ENCODE results near the gene PDCL2. TPM values are rescaled to one million over a fixed set of nuclear protein-coding genes. Genes with fewer than 3 reads are reported as not detected.
A peak's percentile ranks its signal among the peaks of the same experiment; 100 is the strongest.

Gene PDCL2
- not detected for total RNA-seq
- long read RNA-seq: 0 reads

- Histone ChIP-seq H3K27ac (replicated peaks) (no peak within 1 kb of the TSS), H3K4me1 (no peaks in the 10 kb centered on the region), H3K4me3 (no peak within 1 kb of the TSS), H3K36me3 (no peaks in the 10 kb centered on the region), H3K9me3 (replicated peaks) (peaks cover 19% of the 10 kb centered on the region), H3K27me3 (ENCODE audit: low read depth) (no peaks in the 10 kb centered on the region)
- intact Hi-C loops (cut with micrococcal nuclease): no loop called here
- no peak for TF ChIP-seq CTCF (IDR thresholded peaks at IDR 0.05; ENCODE audit: borderline replicate concordance)
- DNase-seq: no peak
Measured at GRCh38 chr4:55592014-55592413, at the start of gene PDCL2. PDCL2 (minus strand) TSS chr4:55592245; CDS start chr4:55592109, 136 bp downstream.

GRCh38 chr4:55637272-55637820 lies 45.3 kb upstream of the PDCL2 start:
- TF ChIP-seq CTCF (IDR thresholded peaks at IDR 0.05; ENCODE audit: borderline replicate concordance): no peak
- H3K27me3 ChIP-seq (ENCODE audit: low read depth): peaks cover 86% of the 10 kb centered on the region
- no peaks in the 10 kb centered on the region for H3K36me3 ChIP-seq
- intact Hi-C loops (cut with micrococcal nuclease): no loop called here
- no peak overlapping the region for H3K27ac ChIP-seq (replicated peaks)
- no peaks in the 10 kb centered on the region for H3K9me3 ChIP-seq (replicated peaks)
- no peak for DNase-seq
- H3K4me3 ChIP-seq: no peak overlapping the region
- peaks cover 24% of the 10 kb centered on the region for H3K4me1 ChIP-seq

- no peak for TF ChIP-seq CTCF (IDR thresholded peaks at IDR 0.05; ENCODE audit: borderline replicate concordance)
- no peaks in the 10 kb centered on the region for H3K36me3 ChIP-seq
- no peak overlapping the region for H3K27ac ChIP-seq (replicated peaks)
- peak overlapping the region; percentile 62 for H3K4me3 ChIP-seq
- H3K4me1 ChIP-seq: peaks cover 24% of the 10 kb centered on the region
- intact Hi-C loops (cut with micrococcal nuclease): no loop called here
- no peaks in the 10 kb centered on the region for H3K9me3 ChIP-seq (replicated peaks)
- H3K27me3 ChIP-seq (ENCODE audit: low read depth): peaks cover 92% of the 10 kb centered on the region
- no peak for DNase-seq
Measured at GRCh38 chr4:55636656-55636999, 44.6 kb upstream of the PDCL2 start.

- intact Hi-C loops (cut with micrococcal nuclease): no loop called here
- no peaks in the 10 kb centered on the region for H3K36me3 ChIP-seq
- DNase-seq: peak; percentile 27
- peaks cover 24% of the 10 kb centered on the region for H3K4me1 ChIP-seq
- peak within 1 kb of the TSS; percentile 62 for H3K4me3 ChIP-seq
- TF ChIP-seq CTCF (IDR thresholded peaks at IDR 0.05; ENCODE audit: borderline replicate concordance): no peak
- no peaks in the 10 kb centered on the region for H3K9me3 ChIP-seq (replicated peaks)
- H3K27me3 ChIP-seq (ENCODE audit: low read depth): peaks cover 93% of the 10 kb centered on the region
- H3K27ac ChIP-seq (replicated peaks): no peak within 1 kb of the TSS
Measured at GRCh38 chr4:55635741-55636655, 44.0 kb upstream of the PDCL2 start, which contains the start of gene NMU. NMU (minus strand) TSS chr4:55636298; CDS start chr4:55636192, 106 bp downstream.

- no peak for TF ChIP-seq CTCF (IDR thresholded peaks at IDR 0.05; ENCODE audit: borderline replicate concordance)
- no peak overlapping the region for H3K27ac ChIP-seq (replicated peaks)
- H3K9me3 ChIP-seq (replicated peaks): no peaks in the 10 kb centered on the region
- peaks cover 100% of the 10 kb centered on the region for H3K27me3 ChIP-seq (ENCODE audit: low read depth)
- no peak for DNase-seq
- peak overlapping the region; percentile 62 for H3K4me3 ChIP-seq
- intact Hi-C loops (cut with micrococcal nuclease): no loop called here
- H3K36me3 ChIP-seq: no peaks in the 10 kb centered on the region
- peaks cover 24% of the 10 kb centered on the region for H3K4me1 ChIP-seq
Measured at GRCh38 chr4:55635282-55635681, 43.2 kb upstream of the PDCL2 start.
